Stimulated activated CD8-positive, alpha-beta memory T cell treated with anti-CD3 and anti-CD28 coated beads, Interleukin-15, amount 100 ng/mL, for 24 hours (primary cell): Measurements from ENCODE around the gene ABCA13.

Experiments
- DNase-seq: peaks from one replicate; pipeline ENCODE4 v3.0.0-alpha.2; 2020; ENCODE audit warnings: low read depth

The ABCA13 gene

DNA sequence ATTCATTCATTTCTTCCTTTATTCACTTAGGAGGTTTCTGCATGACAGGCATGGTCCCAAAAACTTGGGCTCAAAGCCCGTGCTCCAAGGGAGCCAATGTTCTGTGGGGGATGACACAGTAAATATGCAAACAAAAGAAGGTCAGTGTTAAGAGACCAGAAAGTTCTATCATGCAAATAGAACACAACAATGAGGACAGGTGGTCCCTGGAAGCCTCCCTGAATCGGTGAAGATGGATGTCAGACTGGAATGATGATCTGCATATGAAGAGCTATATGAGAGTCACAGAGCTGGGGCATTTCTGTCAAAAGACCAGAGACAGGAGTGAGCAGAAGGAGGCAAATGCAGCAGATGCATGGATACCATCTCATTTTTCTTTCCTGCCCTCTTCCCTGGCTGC lies 129.0 kb downstream of the ABCA13 start:
- no peak for DNase-seq

- DNase-seq = no peak
These were observed 129.9 kb downstream of the ABCA13 start for GRCh38 chr7:48301201-48301600.

GRCh38 chr7:48304641-48305040 lies 133.4 kb downstream of the ABCA13 start:
- no peak for DNase-seq

DNA sequence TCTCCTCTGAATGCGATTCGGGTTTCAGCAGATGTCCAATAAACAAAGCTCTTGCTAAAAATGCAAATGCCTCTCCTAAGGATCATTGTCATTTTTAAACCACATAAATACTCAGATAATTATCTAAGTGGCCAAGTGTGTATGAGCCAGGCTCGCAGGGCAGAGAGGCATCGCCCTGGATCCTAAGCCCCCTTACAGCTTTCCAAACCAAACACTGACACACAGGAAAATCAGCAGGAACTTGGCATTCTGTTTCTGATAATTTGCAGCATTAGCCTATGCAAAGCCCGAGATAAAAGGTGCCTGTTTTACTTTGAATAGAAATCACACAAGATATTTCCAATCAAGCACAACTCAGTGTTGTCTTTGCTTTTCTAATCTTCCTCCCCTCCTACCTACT lies 134.4 kb downstream of the ABCA13 start:
- DNase-seq = no peak

DNA sequence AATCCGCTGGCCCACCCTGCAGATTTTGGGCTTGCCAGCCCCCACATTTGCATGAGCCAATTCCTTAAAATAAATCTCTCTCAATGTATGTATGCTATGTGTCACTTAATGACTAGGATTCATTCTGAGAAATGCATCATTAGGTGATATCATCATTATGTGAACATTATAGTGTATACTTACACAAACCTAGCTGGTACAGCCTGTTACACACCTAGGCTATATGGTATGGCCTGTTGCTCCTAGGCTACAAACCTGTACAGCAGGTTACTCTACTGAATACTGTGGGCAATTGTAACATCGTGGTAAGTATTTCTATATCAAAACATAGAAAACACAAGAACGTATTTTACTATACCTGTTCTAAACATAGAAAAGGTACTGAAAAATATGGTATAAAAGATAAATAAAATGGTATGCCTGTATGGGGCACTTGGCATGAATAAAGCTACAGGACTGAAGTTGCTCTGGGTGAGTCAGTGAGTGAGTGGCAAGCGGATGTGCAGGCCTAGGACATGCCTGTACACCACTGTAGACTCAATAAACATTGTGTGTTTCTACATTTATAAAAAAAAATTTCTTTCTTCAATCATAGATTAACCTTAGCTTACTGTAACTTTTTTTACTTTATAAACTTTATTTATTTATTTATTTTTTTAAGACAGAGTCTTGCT lies 135.9 kb downstream of the ABCA13 start:
- no peak for DNase-seq

DNA sequence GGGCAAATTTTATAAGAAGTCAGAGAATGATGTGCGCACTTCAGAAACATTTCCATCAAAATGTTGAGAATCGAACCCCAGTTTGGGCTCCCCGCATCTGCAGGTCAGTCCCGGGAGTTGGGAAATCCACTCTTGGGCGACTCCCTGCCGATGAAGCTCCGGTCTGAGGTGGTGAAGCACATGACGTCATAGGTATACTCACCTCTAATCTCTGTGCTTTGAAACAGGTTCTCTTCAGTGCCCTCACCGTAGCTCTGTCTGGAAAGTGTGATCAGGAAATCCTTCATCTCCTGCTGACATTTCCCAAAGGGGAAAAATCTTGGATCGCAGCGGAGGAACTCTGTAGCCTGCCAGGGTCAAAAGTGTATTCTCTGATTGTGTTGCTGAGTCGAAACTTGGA lies 138.5 kb downstream of the ABCA13 start:
- no peak for DNase-seq

DNA sequence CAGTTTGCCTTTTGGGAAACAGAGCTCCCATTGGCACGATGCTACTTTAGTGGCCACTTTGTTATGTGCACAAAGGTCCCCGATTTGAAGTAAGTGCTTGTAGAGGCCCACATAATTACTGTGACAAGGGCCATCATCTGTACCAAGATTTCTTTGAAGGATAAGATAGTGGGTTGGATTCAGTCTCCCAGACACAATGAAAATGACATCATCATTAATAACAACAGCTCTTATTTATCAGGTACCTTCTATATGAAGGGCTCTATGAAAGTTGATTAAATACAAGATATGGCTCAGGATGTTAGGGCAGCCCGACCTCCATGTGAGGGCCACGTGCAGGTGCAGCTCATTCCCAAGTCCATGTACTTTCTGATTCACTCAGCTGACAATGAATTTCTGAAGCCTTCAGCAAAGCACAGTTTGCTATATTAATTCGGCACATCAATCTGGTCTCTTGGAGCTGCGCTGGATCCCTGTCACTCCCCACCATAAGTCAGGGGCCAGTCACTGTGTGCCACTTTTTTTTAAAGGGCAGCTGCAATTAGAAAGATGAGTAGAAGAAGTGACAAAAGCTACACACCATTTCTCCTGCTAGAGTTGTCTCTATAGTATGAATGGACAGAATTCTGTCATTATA lies 140.3 kb downstream of the ABCA13 start:
- no peak for DNase-seq

GRCh38 chr7:48312151-48312550 lies 140.9 kb downstream of the ABCA13 start:
- DNase-seq = no peak

DNA sequence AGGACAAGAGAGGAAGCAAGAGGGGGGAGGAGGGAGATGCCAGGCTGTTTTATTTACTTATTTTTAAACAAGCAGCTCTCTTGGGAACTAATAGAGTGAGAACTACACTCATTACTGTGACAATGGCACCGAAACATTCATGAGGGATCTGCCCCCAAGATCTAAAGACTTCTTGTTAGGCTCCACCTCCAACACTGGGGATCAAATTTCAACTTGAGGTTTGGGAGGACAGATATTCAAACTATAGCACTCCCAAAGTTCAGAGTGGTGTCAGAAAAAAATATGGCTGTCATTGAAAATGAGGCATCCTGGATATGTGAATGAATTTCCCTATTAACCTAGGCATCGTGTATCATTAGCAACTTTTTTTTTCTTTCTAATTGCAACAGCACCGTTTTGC lies 145.5 kb downstream of the ABCA13 start:
- no peak for DNase-seq

GRCh38 chr7:48317360-48317759 lies 146.1 kb downstream of the ABCA13 start:
- DNase-seq = no peak

- no peak for DNase-seq
These were observed 150.2 kb downstream of the ABCA13 start for GRCh38 chr7:48321319-48322010.

- DNase-seq = no peak
These were observed 165.9 kb downstream of the ABCA13 start for GRCh38 chr7:48337012-48337621.

GRCh38 chr7:48337781-48338180 lies 166.5 kb downstream of the ABCA13 start:
- DNase-seq = no peak

GRCh38 chr7:48347230-48347825 lies 176.1 kb downstream of the ABCA13 start:
- no peak for DNase-seq

- no peak for DNase-seq
These were observed 179.3 kb downstream of the ABCA13 start for GRCh38 chr7:48350515-48350914.

DNA sequence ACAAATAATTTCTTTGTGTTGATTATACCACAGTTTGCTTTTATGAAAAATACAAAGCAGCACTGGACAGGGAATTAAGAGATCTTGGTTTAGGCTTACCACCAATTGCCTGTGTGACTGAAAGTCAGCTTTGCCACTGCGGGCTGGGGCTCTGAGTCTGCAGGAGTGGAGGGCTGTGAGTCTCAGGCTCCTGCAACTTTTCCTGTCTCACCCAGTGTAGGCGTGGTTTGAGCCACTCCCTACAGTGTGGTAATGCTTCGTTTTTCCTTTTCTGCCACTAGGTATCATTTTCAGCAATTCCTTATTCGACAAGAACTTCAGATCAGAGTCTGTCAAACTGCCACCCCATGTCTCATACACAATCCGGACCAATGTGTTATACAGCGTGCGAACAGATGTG lies 180.6 kb downstream of the ABCA13 start:
- no peak for DNase-seq

GRCh38 chr7:48355346-48355745 lies 184.1 kb downstream of the ABCA13 start:
- DNase-seq = no peak

DNA sequence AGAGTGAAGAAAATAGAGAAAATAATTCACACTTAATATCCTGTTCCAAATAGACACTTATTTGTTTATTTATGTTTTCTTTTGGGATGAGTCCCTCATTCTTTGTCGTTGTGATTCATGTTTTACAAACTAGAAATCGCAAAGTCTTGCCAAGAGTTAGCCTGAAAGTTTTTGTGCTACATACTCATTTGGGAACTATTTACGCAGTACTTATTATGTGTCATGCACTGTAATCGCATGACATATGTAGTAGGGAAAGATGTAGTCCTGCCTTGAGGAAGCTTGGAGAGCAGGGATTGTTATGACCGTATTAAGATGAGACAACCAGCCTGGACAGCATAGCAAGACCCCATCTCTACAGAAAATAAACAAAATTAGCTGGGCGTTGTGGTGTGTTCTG lies 189.3 kb downstream of the ABCA13 start:
- DNase-seq = no peak

GRCh38 chr7:48363174-48363573 lies 191.9 kb downstream of the ABCA13 start:
- DNase-seq = no peak

DNA sequence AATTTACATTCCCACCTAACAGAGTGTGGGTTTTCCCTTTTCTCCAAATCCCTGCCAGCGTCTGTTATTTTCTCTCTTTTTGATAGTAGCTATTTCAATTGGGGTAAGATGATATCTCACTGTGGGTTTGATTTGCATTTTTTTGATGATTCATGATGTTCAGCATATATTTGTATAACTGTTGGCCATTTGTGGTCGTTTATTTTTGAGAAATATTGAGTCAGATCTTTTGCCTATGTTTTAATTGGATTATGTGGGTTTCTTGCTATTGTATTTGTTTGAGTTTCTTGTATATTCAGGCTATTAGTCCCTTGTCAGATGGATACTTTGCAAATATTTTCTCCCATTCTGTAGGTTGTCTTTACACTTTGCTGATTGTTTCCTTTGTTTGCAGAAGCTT lies 193.8 kb downstream of the ABCA13 start:
- no peak for DNase-seq

DNA sequence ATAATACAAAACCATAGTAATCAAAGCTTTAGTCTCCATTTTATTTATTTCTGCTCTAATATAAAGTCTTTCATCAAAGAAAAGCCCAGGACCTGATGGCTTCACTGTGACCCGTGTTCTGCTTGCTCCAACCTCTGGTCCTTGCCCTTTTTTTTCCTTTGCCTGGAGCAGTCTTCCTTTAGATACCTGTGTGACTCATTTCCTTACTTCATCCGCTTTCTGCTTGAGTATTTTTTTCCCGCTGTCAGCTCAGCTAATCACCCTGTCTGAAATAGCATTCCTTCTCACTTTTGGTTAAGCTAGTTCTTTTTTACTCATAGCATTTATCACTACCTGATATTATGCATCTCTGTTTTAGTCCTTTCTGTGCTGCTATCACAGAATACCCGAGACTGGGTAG lies 194.8 kb downstream of the ABCA13 start:
- DNase-seq = no peak

DNA sequence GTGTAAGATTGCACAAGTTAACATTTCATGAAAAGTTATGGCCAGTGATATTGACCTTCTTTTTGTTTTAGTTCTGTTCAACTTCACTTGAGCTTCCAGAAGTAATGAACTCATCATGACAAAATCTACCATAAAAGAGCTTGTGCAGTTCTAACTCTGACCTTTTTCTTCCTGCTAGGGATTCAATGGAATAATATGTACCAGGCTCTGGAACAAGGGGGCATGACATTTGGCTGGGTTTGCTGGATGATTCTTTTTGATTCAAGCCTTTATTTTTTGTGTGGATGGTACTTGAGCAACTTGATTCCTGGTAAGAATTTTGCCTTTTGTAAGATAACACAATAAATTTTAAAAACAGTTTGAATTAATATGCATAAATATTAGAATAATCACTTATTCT lies 205.0 kb downstream of the ABCA13 start:
- no peak for DNase-seq

- DNase-seq = no peak
These were observed 209.7 kb downstream of the ABCA13 start for GRCh38 chr7:48380921-48381320.
